Loucy (cell line): ENCODE measurements around the gene ATPAF2.

ENCODE experiments used
- CTCF ChIP-seq: fragments of 200-600 bp; sonication (generic); conservative IDR thresholded peaks from 2 replicates; pipeline ENCODE4 v1.5.1; 2014; ENCODE audit warnings: mild to moderate bottlenecking, antibody characterized with exemption, low read length
- EZH2phosphoT487 ChIP-seq: fragments of 200-600 bp; IDR thresholded peaks from 2 replicates; pipeline ENCODE4 v1.6.1; 2018; ENCODE audit warnings: antibody characterized with exemption, mild to moderate bottlenecking, moderate library complexity, borderline replicate concordance

- TF ChIP-seq CTCF (no peak), EZH2phosphoT487 (no peak)
Measured at GRCh38 chr17:18025241-18025944, 13.6 kb downstream of the ATPAF2 start.
